A673 (cell line): ENCODE data around the gene SP6.

Source experiments
- EZH2 ChIP-seq: fragments of 200-600 bp; sonication (generic); IDR thresholded peaks from 2 replicates; pipeline ENCODE4 v1.6.1; 2017; ENCODE audit warnings: borderline replicate concordance, low read depth, mild to moderate bottlenecking, mixed read lengths, antibody characterized with exemption, low read length; ENCODE audit not compliant: poor library complexity, severe bottlenecking
- TF ChIP-seq, protein P1 (sequence below): fragments of 300-800, 200-600 bp; sonication (generic); conservative IDR thresholded peaks from 2 replicates; pipeline ENCODE4 v1.5.1; 2017; ENCODE audit warnings: low read depth, mild to moderate bottlenecking, antibody characterized with exemption, low read length, moderate library complexity, mixed read lengths

GRCh38 chr17:47803751-47804150 is 47.2 kb downstream of the SP6 start:
- TF ChIP-seq, protein P1, sequence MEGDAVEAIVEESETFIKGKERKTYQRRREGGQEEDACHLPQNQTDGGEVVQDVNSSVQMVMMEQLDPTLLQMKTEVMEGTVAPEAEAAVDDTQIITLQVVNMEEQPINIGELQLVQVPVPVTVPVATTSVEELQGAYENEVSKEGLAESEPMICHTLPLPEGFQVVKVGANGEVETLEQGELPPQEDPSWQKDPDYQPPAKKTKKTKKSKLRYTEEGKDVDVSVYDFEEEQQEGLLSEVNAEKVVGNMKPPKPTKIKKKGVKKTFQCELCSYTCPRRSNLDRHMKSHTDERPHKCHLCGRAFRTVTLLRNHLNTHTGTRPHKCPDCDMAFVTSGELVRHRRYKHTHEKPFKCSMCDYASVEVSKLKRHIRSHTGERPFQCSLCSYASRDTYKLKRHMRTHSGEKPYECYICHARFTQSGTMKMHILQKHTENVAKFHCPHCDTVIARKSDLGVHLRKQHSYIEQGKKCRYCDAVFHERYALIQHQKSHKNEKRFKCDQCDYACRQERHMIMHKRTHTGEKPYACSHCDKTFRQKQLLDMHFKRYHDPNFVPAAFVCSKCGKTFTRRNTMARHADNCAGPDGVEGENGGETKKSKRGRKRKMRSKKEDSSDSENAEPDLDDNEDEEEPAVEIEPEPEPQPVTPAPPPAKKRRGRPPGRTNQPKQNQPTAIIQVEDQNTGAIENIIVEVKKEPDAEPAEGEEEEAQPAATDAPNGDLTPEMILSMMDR = no peak
- no peak for TF ChIP-seq EZH2
